ENCODE results near the gene VWA8.

DNA sequence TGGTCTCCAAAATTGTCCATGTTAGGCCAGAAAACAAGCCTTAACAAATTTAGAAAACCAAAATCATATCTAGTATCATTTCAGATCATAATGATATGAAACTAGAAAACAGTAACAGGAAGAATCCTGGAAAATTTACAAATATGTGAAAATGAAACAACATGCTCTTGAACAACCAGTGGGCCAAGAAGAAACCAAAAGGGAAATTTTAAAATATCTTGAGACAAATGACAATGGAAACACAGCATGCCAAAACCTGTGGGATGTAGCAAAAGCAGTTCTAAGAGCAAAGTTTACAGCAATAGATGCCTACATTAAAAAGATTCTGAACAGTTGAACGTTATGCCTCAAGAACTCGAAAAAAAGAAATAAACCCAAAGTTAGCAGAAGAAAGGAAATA is 32.6 kb downstream of the VWA8 start:
- TF ChIP-seq, protein P1, sequence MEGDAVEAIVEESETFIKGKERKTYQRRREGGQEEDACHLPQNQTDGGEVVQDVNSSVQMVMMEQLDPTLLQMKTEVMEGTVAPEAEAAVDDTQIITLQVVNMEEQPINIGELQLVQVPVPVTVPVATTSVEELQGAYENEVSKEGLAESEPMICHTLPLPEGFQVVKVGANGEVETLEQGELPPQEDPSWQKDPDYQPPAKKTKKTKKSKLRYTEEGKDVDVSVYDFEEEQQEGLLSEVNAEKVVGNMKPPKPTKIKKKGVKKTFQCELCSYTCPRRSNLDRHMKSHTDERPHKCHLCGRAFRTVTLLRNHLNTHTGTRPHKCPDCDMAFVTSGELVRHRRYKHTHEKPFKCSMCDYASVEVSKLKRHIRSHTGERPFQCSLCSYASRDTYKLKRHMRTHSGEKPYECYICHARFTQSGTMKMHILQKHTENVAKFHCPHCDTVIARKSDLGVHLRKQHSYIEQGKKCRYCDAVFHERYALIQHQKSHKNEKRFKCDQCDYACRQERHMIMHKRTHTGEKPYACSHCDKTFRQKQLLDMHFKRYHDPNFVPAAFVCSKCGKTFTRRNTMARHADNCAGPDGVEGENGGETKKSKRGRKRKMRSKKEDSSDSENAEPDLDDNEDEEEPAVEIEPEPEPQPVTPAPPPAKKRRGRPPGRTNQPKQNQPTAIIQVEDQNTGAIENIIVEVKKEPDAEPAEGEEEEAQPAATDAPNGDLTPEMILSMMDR (IDR thresholded peaks at IDR 0.05; ENCODE audit: control extremely low read depth in 1 of 3, insufficient read depth in 1 of 3, low read depth in 1 of 3, low read length in 3 of 3) = no peak
- TF ChIP-seq EZH2 (IDR thresholded peaks at IDR 0.05; ENCODE audit: low read depth, low read length, severe bottlenecking) = no peak
- no peak for TF ChIP-seq POLR2AphosphoS5 (IDR thresholded peaks at IDR 0.05; ENCODE audit: low read depth, low read length)
- TF ChIP-seq POLR2A (IDR thresholded peaks at IDR 0.05; ENCODE audit: control extremely low read depth in 1 of 2, low read depth in 2 of 2, low read length in 2 of 2) = no peak
